Upper lobe of left lung (tissue), 4 donors: ENCODE results near the gene PZP.

Experiments used
- EP300 ChIP-seq, 4 donors: sonication (generic); formaldehyde crosslinking; IDR thresholded peaks; one replicate each; pipeline ENCODE4 v1.5.1; 2017; ENCODE audit warnings: antibody characterized with exemption in 4 of 4, control low read depth in 2 of 4
- POLR2A ChIP-seq, 4 donors: fragments of 450-650 bp; IDR thresholded peaks; one replicate each; pipeline ENCODE4 v1.5.1; 2016 to 2017; ENCODE audit warnings: antibody characterized with exemption in 4 of 4, mild to moderate bottlenecking in 2 of 4
- POLR2AphosphoS5 ChIP-seq, 2 donors: sonication (generic); formaldehyde crosslinking; IDR thresholded peaks; one replicate each; pipeline ENCODE4 v1.5.1; 2017; ENCODE audit warnings: antibody characterized with exemption in 2 of 2
- TF ChIP-seq, protein P1 (sequence below), 6 experiments: fragments of 450-650 bp in 4 of 6; fragments of 200-600 bp in 2 of 6; sonication (generic) in 2 of 6; IDR thresholded peaks; one replicate each; pipeline ENCODE4 v1.5.1; 2016 to 2019; ENCODE audit warnings: antibody characterized with exemption in 6 of 6

DNA sequence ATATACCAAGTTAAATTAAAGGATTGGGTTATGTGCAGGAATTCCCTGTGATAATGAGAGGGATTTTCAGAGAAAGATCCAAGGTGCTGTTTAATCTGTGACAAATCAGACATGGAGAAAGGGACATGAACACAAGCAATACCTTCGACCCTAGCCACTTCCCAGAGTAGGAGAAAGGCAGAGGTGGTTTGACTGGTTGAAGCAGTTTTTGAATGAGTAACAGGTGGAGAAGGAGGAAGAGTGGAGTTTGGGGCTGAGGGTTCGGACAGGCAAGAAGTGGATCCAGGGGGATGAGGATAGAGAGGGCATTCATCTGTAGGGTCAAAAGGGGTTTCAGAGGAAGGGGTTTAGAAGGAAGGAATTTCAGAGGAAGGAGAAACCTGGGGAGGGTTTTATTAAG is 65.1 kb downstream of the PZP start:
- TF ChIP-seq, protein P1, sequence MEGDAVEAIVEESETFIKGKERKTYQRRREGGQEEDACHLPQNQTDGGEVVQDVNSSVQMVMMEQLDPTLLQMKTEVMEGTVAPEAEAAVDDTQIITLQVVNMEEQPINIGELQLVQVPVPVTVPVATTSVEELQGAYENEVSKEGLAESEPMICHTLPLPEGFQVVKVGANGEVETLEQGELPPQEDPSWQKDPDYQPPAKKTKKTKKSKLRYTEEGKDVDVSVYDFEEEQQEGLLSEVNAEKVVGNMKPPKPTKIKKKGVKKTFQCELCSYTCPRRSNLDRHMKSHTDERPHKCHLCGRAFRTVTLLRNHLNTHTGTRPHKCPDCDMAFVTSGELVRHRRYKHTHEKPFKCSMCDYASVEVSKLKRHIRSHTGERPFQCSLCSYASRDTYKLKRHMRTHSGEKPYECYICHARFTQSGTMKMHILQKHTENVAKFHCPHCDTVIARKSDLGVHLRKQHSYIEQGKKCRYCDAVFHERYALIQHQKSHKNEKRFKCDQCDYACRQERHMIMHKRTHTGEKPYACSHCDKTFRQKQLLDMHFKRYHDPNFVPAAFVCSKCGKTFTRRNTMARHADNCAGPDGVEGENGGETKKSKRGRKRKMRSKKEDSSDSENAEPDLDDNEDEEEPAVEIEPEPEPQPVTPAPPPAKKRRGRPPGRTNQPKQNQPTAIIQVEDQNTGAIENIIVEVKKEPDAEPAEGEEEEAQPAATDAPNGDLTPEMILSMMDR (IDR thresholded peaks at IDR 0.05): no peak
- TF ChIP-seq POLR2A (IDR thresholded peaks at IDR 0.05): no peak
- TF ChIP-seq POLR2AphosphoS5 (IDR thresholded peaks at IDR 0.05): no peak
- TF ChIP-seq EP300 (IDR thresholded peaks at IDR 0.05): no peak
